HepG2 (cell line): Measurements from ENCODE around the gene NDC1. TPM values are rescaled to one million over a fixed set of nuclear protein-coding genes. Genes with fewer than 3 reads are reported as not detected.

ENCODE experiments used
- DRAP1 ChIP-seq: IDR thresholded peaks from 2 replicates; pipeline ENCODE4 v1.6.1; 2016; ENCODE audit warnings: missing genetic modification reagents, missing compliant biosample characterization
- EHMT2 ChIP-seq: fragments of 200-600 bp; sonication (generic); IDR thresholded peaks from 2 replicates; pipeline ENCODE4 v1.7.0; 2017; ENCODE audit warnings: antibody characterized with exemption, low read depth, low read length, borderline replicate concordance
- FOXJ3 ChIP-seq: sonication (generic); formaldehyde crosslinking; IDR thresholded peaks from 2 replicates; pipeline ENCODE4 v1.4.0; 2020; ENCODE audit warnings: missing genetic modification reagents, mild to moderate bottlenecking, borderline replicate concordance
- HNF4G ChIP-seq, 2 experiments: sonication (generic) in 1 of 2; formaldehyde crosslinking in 1 of 2; IDR thresholded peaks; 2 replicates each; pipeline versions ENCODE4 v1.4.0 to v1.6.1; 2011 to 2020; ENCODE audit warnings: borderline replicate concordance in 2 of 2, low read depth in 2 of 2, mild to moderate bottlenecking in 2 of 2, low read length in 1 of 2, missing genetic modification reagents in 1 of 2, moderate library complexity in 1 of 2
- MTERF4 ChIP-seq: sonication (generic); formaldehyde crosslinking; IDR thresholded peaks from 2 replicates; pipeline ENCODE4 v1.8.0; 2023; ENCODE audit warnings: mild to moderate bottlenecking, missing genetic modification reagents
- MTF2 ChIP-seq: sonication (generic); formaldehyde crosslinking; IDR thresholded peaks from 2 replicates; pipeline ENCODE4 v1.5.0; 2020; ENCODE audit warnings: missing genetic modification reagents, borderline replicate concordance
- PAF1 ChIP-seq: IDR thresholded peaks from 2 replicates; pipeline ENCODE4 v1.6.1; 2016; ENCODE audit warnings: missing genetic modification reagents, missing compliant biosample characterization
- POLR2AphosphoS5 ChIP-seq: IDR thresholded peaks from 2 replicates; pipeline ENCODE4 v1.6.1; 2012; ENCODE audit warnings: low read depth, low read length
- PRDM10 ChIP-seq: sonication (generic); formaldehyde crosslinking; IDR thresholded peaks from 2 replicates; pipeline ENCODE4 v1.4.0; 2020; ENCODE audit warnings: low read depth, missing genetic modification reagents
- SATB2 ChIP-seq: sonication (generic); formaldehyde crosslinking; IDR thresholded peaks from 2 replicates; pipeline ENCODE4 v1.5.0; 2020; ENCODE audit warnings: missing genetic modification reagents
- TRIM24 ChIP-seq: sonication (generic); formaldehyde crosslinking; IDR thresholded peaks from 2 replicates; pipeline ENCODE4 v1.8.0; 2022; ENCODE audit warnings: mild to moderate bottlenecking, missing genetic modification reagents
- XRCC5 ChIP-seq: fragments of 200-400 bp; formaldehyde crosslinking; optimal IDR thresholded peaks from 2 replicates; pipeline ENCODE3; 2017; ENCODE audit warnings: mild to moderate bottlenecking, low read length
- ZFP1 ChIP-seq: IDR thresholded peaks from 2 replicates; pipeline ENCODE4 v1.6.1; 2016
- ZNF232 ChIP-seq: sonication (generic); formaldehyde crosslinking; IDR thresholded peaks from 2 replicates; pipeline ENCODE4 v1.4.0; 2020; ENCODE audit warnings: missing genetic modification reagents, borderline replicate concordance
- ZNF530 ChIP-seq: sonication (generic); formaldehyde crosslinking; IDR thresholded peaks from 2 replicates; pipeline ENCODE4 v1.5.0; 2020; ENCODE audit warnings: low read depth, mild to moderate bottlenecking, missing genetic modification reagents
- ZNF646 ChIP-seq: sonication (generic); formaldehyde crosslinking; IDR thresholded peaks from 2 replicates; pipeline ENCODE4 v1.9.0; 2021; ENCODE audit warnings: mild to moderate bottlenecking, missing genetic modification reagents
- ZSCAN31 ChIP-seq: sonication (generic); formaldehyde crosslinking; IDR thresholded peaks from 2 replicates; pipeline ENCODE4 v1.5.0; 2020; ENCODE audit warnings: low read depth, mild to moderate bottlenecking, missing genetic modification reagents
- polyA plus RNA-seq, 8 experiments: library from polyadenylated mRNA; depleted of rRNA in 3 of 8; stranded (reverse) in 7 of 8; unstranded in 1 of 8; fragments of >200 nt; fragmentation: Illumina TruSeq in 4 of 8; extraction: Trizol in 4 of 8; gene quantifications; 2 replicates each; pipeline versions ENCODE4 v1.2.1 to v1.2.3, GENCODE V29; 2011 to 2016; ENCODE audit warnings: low read depth in 4 of 8, missing spikeins in 1 of 8, mixed read lengths in 1 of 8; ENCODE audit not compliant: insufficient read depth in 1 of 8
- total RNA-seq, 5 experiments: library from RNA; depleted of rRNA; stranded (reverse); fragments of >200 nt; fragmentation: Illumina TruSeq; extraction: Trizol; gene quantifications; 2 replicates each; pipeline ENCODE4 v1.2.3, GENCODE V29; 2016; ENCODE audit warnings: low read depth in 1 of 5

Gene NDC1
- total and polyA plus RNA-seq, 2 of the 13 experiments (the other 11 are each of a cell fraction or from before 2014, with no cell fraction given), result 38.1 to 50.9 TPM

GRCh38 chr1:53837924-53838653, at the start of gene NDC1 (continued):
- TF ChIP-seq ZNF646 (CRISPR knock-in tag) (no peak), ZSCAN31 (peak; percentile 98), SATB2 (CRISPR knock-in tag) (0 out of 2 replicates have a peak, but pooled peaks have one; percentile 81), FOXJ3 (peak; percentile 72; the same call in 1 of the 2 replicates), EHMT2 (no peak), XRCC5 (peak; percentile 54), MTF2 (no peak), HNF4G (IDR thresholded peaks at IDR 0.05; ENCODE audit: borderline replicate concordance, low read depth, low read length) (peak; percentile 82), HNF4G (CRISPR knock-in tag; IDR thresholded peaks at IDR 0.05; ENCODE audit: borderline replicate concordance, low read depth) (peak; percentile 66; the same call in 1 of the 2 replicates), DRAP1 (no peak; the same call in 1 of the 2 replicates), ZFP1 (CRISPR knock-in tag) (peak; percentile 51; the same call in 1 of the 2 replicates), TRIM24 (no peak), MTERF4 (CRISPR knock-in tag) (peak; percentile 73; the same call in 1 of the 2 replicates), ZNF232 (CRISPR knock-in tag) (peak; percentile 76), PRDM10 (CRISPR knock-in tag) (peak; percentile 77), ZNF530 (no peak), PAF1 (no peak), POLR2AphosphoS5 (peak; percentile 39)
